Measurements from ENCODE around the gene C6orf136.
"Not testable (repeated sequence)": the region's sequence is repeated elsewhere in the genome, so short reads cannot be mapped to it uniquely, and the experiment has no call there.

The C6orf136 gene

DNA sequence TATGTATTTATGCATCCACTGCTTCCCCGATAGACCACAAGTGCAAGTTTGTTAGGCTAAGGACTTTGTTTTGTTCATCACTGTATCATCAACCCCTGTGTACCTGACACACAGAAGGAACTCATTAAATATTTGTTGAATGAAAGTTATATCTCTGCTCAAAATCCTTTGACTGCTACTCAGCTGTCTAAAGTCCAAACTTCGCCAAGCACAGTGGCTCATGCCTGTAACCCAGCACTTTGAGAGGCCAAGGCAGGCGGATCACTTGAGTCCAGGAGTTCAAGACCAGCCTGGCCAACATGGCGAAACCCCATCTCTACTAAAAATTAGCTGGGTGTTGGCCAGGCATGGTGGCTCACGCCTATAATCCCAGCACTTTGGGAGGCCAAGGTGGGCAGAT is 11.0 kb downstream of the C6orf136 start:
- DNase-seq (ENCODE audit: low read depth) = not testable (repeated sequence)

DNA sequence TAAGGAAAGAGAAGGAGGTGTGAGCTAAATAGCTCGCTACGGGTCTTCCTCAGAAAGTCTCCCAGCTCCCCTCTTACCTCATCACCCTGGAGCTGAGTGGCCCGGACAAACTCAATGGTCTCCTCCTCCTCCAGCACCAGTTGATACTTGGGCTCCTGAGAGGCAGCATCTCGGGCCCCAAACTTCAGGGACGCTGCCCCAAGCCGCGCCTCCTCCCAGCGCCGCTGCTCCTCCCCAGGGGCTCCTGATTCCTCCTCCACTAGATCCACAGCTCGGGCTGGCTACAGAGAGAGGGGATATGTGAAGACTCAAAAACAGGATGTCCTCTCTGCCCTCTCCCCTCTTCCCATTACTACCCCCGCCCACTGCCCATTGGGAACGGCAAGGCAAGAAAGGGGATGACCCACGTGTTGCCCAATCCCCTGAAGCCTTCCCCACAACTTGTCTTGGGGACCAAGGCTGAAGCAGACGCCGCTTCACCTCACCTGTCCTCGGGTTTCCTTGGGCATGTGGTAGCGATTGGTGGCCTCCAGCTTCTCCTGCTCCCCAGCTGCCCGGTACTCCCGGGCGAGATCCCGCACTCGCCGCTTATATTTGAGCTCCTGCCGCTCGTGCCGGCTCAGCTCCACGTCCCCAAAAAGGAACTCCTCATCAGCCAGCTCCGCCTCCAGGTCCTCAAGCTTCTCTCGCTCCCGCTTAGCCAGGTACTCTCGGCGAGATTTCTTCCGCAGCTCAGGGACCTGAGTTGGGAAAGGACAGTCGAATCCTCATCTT is 18.2 kb downstream of the C6orf136 start:
- no peak for DNase-seq (ENCODE audit: low read depth)

DNA sequence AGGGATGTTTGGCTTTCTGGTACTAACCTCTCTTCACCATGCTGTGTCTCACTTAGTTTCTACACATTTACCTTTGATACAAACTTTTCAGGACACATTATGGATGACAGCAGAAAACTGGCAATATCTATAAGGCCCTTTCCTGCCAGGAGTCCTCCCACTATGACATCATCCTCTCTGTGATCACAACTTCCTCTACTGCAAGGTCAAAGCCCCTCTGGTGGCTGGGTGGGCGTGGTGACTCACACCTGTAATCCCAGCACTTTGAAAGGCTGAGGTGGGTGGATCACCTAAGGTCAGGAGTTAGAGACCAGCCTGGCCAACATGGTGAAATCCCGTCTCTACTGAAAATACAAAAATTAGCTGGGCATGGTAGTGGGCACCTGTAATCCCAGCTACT is 19.4 kb downstream of the C6orf136 start:
- peak; percentile 51 for DNase-seq (ENCODE audit: low read depth)

DNA sequence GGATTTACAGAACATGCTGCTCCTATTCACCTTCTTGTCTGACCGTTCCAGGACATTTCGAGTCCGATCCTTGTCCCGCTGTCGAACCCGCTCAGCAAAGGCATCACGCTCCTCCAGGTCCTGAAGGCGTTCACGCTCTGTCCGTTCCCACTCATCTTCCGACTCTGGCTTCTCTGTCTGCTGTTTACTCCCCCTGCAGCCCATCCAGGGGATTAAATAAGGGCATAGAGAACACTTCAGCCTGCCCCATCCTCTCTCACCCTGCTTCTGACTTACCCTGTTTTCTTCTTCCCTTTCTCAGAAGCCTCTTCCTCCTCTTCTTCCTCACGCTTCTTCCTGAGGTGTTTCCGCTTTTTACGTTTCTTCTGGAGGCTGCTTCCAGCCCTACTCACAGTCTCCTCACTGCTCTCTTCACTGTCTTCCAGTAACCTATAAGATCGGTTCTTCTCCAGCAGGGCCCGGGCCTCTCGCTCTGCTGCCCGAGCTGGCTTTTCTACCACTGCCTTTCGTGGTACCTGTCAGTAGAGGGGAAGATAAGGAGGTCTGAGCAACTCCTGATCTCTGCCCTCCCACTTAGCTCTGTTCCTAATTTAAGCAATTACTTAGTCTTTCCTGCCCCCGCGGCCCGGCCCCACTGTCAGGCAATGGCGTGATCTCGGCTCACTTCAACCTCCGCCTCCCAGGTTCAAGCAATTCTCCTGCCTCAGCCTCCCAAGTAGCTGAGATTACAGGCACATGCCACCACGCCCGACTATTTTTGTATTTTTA is 24.0 kb downstream of the C6orf136 start:
- no peak for DNase-seq (ENCODE audit: low read depth)

DNA sequence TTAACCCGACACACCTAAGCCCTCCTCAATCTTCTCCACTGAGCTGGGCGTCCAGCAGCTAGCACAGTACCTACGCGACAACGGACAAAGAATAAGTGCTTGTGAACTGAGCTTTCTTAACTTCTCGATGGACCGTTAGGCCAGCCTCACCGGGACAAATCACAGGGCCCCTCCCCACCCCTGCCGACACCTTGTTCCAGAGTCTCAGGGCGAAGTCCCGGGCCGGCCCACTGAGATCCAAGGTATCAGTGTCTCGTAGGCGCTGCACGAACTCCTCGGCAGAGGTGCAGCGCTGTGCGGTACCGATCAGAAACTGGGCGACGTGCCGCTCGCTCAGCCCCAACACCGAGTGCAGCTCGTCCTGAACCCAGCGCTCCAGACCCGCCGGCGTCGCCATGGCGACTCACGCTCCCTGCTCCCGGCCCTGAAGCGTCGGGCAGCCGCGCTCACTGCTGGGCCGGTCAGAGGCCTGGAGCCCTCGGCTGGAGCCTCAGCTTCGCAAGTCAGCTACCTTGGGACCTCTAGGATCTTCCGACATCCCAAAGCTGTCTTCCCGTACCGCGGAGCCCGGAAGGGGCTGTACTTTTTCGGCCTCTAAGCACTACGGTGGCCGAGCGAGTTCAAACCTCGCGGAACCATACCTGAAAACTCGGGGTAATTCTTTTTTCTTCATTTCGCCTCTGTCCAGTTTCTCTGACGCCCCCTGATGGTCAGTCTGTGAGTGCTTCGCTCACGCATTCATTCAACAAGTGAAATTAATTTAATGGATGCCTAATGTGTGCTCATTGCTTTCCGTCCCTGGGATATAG is 25.7 kb downstream of the C6orf136 start, which contains the start of gene DHX16:
TSS of gene DHX16 (minus strand) at position 562 of the 809 bp plus-strand sequence. CDS start at position 397, 165 bp downstream.
- peak; percentile 83 for DNase-seq (ENCODE audit: low read depth)

DNA sequence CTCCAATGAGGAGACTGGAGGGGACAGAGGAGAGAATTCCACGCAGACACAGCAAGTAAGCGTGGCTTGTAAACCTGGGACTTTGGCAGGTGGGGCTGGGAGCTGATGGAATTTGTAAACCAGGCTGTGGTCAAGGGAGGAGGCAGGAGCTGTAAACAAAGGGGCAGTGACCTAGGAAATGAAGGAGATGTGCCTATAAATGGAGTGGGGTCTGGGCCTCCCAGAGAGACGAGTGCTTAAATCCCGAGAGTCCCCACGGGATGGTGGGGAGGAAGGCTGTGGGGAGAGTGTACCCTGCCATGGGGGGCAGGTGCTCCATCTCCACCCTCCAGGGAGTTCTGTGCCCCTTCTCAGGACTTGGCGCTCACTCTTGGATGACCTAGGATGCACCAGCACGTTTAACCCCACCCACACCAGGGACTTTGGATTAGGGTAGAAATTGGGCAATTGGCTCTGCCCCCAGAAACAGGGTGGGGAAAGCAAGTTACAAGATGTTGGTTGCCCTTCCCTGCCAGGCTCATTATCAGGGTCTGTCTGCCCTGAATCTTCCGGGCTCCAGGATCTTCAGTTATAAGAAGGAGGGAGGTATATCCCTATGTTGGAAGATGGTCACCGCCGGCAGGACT is 29.8 kb downstream of the C6orf136 start:
- DNase-seq (ENCODE audit: low read depth) = no peak

DNA sequence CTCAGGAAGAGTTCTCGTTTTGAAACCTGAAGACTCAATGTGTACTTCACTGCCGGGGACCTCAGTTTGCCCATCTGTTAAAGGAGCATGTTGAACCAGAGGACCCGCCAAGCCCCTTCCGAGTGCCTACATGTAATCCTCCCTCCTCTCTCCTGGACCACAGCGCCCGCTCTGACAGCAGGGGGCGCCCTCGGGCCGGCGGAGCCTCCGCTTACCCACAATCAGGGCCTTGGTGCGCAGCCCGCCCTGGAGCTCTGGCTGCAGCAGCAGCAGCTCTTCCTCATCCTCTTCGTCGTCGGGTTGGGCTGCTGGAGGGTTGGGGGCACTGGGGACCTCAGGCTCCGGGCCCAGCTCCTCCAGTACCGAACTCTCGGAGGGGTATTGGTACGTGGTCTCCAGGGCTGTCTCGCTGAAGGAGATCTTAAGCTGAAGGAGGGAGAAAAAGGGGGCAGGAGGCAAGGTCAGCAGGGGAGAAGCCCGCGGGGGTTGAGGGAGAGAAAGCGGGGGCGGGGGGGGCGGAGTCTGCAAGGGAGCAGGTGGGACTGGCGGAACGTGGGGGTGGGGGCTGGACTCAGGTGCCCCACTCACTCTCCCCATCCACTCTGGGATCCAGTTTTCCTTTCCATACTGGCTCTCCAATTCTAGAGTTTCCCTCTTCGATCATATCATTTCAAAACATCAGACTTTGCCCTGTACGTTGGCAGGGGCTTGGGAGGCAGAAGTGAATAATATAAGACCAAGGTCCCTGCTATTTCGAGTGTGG is 32.2 kb downstream of the C6orf136 start:
- DNase-seq (ENCODE audit: low read depth) = peak; percentile 83

DNA sequence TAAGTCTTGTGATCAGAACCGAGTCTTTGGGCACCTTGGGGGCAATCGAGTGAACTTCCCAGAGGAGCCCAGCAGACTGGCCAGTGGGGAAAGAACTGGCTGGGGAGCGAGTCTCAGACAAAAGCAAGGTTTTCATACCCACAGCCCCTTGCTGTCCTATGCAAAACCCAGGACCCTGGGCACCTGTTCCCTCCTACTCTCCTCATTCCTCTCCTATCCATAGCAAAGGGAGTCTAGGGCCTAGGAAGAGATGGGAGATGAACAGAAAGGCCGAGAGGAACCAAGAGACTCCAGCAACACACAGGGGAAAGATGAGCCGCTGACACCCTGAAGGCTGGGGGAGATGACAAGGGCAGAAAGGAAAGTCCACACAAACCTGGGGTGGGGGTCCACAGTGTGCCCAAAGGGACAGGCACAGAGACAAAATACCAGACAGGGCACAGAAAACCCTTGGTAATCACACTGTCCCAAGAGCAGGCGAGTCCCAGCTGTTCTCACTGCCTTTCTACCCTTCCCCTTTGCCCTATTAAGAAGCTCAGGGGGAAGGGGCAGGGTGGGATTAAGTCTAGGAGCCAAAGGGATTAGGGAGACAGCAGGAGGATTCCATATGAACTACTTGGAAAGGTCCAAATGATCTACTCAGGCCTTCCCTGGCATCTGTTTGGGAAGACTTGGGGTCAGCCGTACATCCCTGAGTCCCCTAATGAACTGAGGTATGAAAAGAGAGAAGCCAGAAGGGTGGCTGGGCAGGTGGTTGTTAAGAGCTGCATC is 33.0 kb downstream of the C6orf136 start:
- DNase-seq (ENCODE audit: low read depth) = no peak

DNA sequence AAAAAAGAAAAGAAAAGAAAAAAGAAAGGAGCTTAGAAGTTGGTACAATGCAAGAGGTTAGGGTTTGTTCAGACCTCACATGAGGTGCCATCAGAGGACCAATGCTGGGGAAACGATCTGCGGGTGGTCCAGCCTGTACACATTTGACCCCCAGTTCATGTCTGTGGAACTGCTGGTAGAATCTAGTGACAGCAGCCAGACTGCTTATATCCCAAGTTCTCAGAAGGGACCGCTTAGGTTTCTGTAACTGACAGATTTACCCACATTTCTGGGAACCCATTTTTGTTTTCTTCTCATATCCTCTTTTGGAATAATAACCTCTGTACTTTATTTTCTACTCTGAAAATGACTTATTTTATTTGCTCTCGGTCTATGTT is 34.8 kb downstream of the C6orf136 start:
- no peak for DNase-seq (ENCODE audit: low read depth)

DNA sequence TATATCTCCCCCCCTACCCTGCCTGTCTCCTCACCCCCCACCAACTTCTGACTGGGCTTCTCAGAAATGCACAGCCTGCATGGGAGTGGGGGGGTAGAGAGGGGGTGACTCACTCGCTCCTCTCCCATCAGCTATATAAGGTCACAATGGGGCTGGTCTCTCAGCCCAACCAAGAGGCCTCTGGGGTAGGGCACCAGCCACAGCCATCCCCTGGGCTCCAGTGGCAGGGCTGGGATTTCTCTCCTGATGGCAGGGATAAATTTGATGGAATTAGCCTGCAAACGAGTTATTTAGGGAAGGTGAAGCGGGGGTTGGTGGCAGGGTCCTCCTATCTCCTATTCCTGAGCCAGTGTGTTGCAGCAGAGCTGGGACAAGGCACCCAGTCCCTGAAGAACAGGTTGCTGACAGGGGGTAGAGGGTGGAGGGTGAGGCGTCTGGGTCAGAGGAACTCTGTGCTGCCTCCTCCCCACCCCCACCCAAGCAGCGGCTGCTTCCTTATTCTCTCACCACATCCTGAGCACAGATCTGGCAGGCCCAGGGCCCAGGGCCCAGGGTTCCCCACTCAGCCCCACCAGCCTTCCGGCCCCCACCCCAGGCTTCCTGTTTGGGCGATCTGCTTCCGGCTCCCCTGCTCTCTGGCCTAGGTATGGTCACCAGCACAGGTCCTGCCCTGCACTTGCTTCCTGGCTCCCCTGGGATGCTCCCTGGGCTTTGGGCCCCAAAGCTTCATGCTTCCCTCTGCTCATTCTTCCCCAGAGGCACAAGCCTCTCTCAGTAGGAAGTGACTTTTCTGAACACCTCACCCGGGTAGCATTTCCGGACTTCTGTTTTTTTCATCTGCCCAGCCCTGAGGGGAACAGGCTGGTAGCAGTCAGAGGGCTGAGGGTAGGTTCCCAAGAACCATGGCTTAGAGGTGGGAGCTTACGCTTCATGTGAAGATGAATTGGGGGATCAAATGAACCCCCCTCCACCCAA is 35.5 kb downstream of the C6orf136 start:
- DNase-seq (ENCODE audit: low read depth) = peak; percentile 79

DNA sequence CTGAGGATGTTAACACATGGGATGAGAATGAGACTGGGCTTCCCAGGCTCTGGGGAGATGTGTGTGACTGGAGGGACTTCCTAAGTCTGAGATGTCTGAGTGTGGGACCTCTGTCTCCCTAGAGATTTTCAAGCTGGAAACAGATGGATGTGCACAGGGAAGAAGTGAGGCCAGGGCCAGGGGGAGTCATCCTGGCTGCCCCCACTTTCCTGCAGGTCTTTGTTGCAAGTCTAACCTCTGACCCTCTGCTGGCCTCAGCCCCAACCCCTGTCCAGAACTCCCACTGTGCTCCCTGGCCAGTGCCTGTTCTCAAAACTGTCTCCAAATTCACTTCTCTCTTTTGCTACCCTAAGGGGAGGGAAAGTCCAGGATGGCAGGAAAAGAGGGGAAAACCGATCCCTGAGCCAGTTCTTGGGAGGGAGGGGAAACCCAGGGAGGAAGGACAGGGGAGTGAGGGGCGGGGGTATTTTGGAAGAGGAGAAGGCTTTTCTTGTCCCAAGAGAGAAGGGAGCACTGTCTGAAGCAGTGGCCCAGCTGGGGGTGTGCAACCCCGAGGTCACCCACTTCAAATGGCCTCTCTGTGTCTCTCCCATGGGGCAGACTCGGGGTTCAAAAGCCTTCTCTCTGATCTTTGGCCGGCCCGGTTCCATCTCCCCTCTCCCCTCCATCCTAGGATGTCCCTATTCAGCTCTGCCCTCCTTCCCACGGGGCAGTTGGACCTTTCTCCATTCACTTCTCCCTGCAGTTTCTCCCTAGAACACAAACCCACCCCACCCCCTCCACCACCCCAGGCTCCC is 36.4 kb downstream of the C6orf136 start:
- no peak for DNase-seq (ENCODE audit: low read depth)

DNA sequence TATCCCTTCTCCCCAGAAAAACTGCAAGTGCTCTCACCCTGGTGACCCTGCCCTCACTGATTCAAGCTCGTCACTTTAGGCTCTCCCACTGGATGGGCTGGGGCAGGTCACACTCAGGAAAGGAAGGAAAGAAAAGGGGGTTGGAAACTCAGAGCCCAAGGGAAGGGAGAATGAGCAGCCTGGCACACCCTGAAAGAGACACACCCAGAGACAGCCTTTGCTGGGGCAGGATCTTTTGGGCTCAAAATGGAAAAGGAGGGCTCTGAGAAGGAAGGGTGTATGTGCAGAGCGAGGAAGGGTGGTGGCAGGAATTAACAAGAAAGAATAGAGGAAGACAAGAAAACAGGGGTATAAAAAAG is 37.0 kb downstream of the C6orf136 start:
- DNase-seq (ENCODE audit: low read depth) = no peak

DNA sequence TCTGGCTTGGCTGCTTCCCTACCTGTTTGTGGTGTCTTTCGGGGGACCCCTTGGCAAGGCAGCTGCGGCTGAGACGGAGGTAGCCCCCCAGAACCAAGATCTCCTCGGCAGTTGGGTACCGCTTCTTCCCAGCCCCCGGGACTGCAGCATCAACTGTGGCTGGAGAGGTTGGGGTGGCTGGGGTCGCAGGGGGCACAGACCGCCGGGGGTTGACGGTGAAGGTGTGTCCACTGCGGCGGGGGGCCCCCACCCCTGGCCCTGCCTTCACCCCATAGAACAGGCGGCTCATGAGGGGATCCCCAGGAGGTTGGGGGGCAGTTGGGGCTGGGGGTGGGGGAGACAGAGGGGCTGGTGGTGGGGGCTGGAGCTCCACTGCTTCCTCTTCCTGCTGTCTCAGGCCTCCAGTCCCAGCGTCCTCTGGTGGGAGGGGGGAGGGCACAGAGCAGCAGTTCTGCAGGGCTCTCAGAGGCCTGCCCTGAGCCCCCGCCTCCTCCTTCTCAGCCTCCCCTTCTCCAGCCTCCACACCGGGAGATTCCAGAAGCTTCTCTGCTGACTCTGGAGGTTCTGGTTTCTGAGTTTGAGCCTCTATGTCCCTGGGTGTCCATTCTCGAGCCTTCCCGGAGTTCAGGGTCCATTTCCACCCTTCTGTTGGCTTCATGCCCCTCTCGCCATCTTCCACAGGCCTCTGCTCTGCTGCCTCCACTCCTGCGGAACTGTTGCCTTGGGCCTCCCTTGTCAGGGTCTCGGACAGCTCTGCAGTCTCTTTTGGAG is 37.6 kb downstream of the C6orf136 start:
- DNase-seq (ENCODE audit: low read depth) = peak; percentile 37

DNA sequence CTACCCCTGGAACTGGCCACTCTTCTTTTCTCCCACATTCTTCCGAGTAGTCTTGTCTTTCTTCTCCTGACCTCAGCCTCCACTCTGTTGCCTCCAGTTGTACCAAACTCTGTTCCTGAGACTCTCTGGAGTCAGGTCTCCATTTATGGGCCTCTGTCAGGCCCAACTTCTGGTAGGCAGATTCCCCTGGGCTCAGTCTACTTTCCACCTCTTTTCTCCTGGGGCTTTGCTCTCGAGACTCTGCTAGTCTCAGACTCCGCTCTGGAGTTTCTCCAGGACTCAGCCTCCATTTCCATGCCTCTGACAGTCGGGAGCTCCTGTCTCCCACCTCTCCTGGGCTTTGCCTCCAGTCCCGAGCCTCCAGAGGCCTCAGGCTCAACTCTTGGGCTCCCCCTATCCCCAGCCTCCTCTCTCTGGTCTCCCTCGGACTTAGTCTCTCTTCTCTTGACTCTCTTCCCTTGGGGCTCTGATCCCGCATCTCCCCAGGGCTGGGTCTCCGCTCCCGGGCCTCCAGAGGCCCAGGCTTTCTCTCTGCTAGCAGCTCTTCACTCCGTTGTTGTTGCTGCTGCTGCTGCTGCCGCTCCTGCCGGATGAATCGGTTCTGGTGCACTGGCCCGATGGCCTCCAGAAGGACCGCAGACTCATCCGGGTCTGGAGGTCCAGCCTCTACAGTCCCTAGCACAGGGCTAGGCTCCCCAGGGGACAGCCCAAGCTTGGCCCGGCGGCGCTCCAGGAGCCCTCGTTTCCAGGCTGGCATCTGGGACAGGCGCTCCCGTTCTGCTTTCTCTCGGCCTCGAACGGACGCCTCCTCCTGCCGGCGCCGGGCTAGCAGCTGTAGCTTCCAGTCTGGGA is 38.5 kb downstream of the C6orf136 start:
- DNase-seq (ENCODE audit: low read depth) = no peak

DNA sequence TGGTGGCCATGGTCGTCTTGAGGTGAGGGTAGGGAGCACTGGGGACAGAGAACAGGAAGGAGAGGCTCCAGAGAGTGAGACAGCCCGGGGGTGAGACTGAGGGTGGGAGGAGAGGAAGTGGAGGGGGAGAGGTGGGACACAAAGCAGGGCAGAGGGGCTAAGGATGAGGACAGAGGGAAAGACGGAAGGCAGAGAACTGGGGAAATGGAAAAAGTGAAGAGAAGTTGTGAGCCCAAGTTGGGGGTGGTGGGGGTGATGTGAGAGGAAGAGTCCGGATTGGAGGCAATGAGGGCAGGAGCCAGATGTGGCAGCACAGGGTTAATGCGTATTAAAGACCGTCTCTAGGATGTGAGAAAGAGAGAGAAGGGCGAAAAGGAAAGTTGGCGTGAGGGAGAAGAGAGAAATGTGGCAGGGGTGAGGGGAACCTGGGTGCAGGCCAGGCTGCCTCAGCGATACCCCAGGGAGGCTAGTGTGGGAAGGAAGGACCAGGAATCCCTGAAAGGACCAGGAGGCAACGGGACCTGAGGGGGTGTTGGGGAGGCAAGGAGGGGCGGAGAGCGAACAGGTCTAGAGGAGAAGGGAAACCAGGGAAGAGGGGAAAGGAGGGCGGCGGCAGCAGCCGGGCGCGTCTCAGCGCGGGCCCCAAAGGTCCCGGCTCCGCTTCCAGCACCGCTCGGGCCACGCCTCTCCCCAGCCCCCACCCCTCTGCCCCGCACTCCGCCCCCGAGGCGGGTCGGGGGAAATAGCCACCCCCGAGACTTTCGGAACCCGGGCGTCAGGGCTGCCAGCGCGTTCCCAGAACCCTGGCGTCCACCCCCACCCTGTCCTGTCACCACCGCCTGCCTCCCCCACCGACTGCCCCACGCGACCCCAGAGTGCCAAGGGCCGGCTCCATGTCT is 39.3 kb downstream of the C6orf136 start, which contains the start of gene PPP1R18:
TSS of gene PPP1R18 (minus strand) at position 637 of the 899 bp plus-strand sequence. CDS start at position 10, 627 bp downstream.
- DNase-seq (ENCODE audit: low read depth) = peak; percentile 81
